Measurements from ENCODE around the gene SDF4. TPM values are rescaled to one million over a fixed set of nuclear protein-coding genes. Genes with fewer than 3 reads are reported as not detected.
A peak's percentile ranks its signal among the peaks of the same experiment; 100 is the strongest.

SDF4 gene
- total and polyA plus RNA-seq, 2 of the 13 experiments (the other 11 are each of a cell fraction or from before 2014, with no cell fraction given): 80.8 to 107 TPM

- TF ChIP-seq ZNF430 (CRISPR knock-in tag; IDR thresholded peaks at IDR 0.05) (no peak), ZNF280B (CRISPR knock-in tag; IDR thresholded peaks at IDR 0.05; ENCODE audit: borderline replicate concordance) (0 out of 2 replicates have a peak, but pooled peaks have one; percentile 28), NPAS2 (CRISPR knock-in tag; IDR thresholded peaks at IDR 0.05; ENCODE audit: borderline replicate concordance) (no peak), ZBTB21 (CRISPR knock-in tag; IDR thresholded peaks at IDR 0.05) (no peak), CC2D1A (CRISPR knock-in tag; IDR thresholded peaks at IDR 0.05) (no peak), ZNF276 (CRISPR knock-in tag; IDR thresholded peaks at IDR 0.05; ENCODE audit: low read depth) (no peak), ZFP1 (CRISPR knock-in tag; IDR thresholded peaks at IDR 0.05) (no peak), RBAK (CRISPR knock-in tag; IDR thresholded peaks at IDR 0.05) (no peak), POLR2G (IDR thresholded peaks at IDR 0.05; ENCODE audit: low read depth, low read length) (peak; percentile 91), ZSCAN29 (CRISPR knock-in tag; conservative IDR thresholded peaks at IDR 0.05) (peak; percentile 94; the same call in 1 of the 2 replicates), ZBTB14 (CRISPR knock-in tag; IDR thresholded peaks at IDR 0.05) (peak; percentile 73), ZUFSP (CRISPR knock-in tag; IDR thresholded peaks at IDR 0.05; ENCODE audit: borderline replicate concordance) (no peak), BATF2 (CRISPR knock-in tag; IDR thresholded peaks at IDR 0.05) (no peak; the same call in 1 of the 2 replicates), THAP8 (CRISPR knock-in tag; IDR thresholded peaks at IDR 0.05; ENCODE audit: borderline replicate concordance) (no peak), SP5 (CRISPR knock-in tag; IDR thresholded peaks at IDR 0.05; ENCODE audit: borderline replicate concordance, low read depth) (0 out of 2 replicates have a peak, but pooled peaks have one; percentile 27), PITX1 (CRISPR knock-in tag; IDR thresholded peaks at IDR 0.05) (no peak), MXD1 (CRISPR knock-in tag; IDR thresholded peaks at IDR 0.05) (peak; percentile 69), GPN1 (CRISPR knock-in tag; IDR thresholded peaks at IDR 0.05; ENCODE audit: borderline replicate concordance) (no peak), CREB3 (CRISPR knock-in tag; IDR thresholded peaks at IDR 0.05) (no peak)
These were observed at the start of gene SDF4 (continued) for GRCh38 chr1:1231400-1232207.
